Esophagus muscularis mucosa (tissue), 4 donors: ENCODE results near the gene STAT6.

Source experiments
- EP300 ChIP-seq: sonication (generic); formaldehyde crosslinking; IDR thresholded peaks from one replicate; pipeline ENCODE4 v1.6.1; 2017; ENCODE audit warnings: antibody characterized with exemption
- POLR2A ChIP-seq: fragments of 450-650 bp; IDR thresholded peaks from one replicate; pipeline ENCODE4 v1.6.1; 2017; ENCODE audit warnings: antibody characterized with exemption, moderate library complexity, mild to moderate bottlenecking, low read depth
- POLR2AphosphoS5 ChIP-seq, 2 donors: sonication (generic); formaldehyde crosslinking; IDR thresholded peaks; one replicate each; pipeline ENCODE4 v1.6.1; 2017; ENCODE audit warnings: antibody characterized with exemption in 2 of 2
- TF ChIP-seq, protein P1 (sequence below), 3 experiments: fragments of 200-600 bp in 2 of 3; fragments of 450-650 bp in 1 of 3; sonication (generic) in 2 of 3; IDR thresholded peaks; one replicate each; pipeline ENCODE4 v1.5.1; 2017 to 2019; ENCODE audit warnings: antibody characterized with exemption in 3 of 3, mild to moderate bottlenecking in 2 of 3, moderate library complexity in 1 of 3

DNA sequence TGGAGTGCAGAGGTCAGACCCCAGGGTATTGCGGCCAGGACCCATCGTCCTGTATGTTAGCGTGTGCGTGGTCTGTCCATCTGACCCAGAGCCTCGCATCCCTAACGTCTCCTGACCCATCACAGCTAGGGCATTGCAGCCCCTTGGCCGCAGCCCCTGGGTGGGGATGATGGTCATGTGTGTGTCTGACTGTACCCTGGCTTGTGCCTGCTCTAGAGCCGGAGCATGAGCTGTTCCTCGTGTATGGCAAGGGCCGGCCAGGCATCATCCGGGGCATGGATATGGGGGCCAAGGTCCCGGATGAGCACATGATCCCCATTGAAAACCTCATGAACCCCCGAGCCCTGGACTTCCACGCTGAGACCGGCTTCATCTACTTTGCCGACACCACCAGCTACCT, 47.0 kb upstream of the STAT6 start:
- TF ChIP-seq, protein P1, sequence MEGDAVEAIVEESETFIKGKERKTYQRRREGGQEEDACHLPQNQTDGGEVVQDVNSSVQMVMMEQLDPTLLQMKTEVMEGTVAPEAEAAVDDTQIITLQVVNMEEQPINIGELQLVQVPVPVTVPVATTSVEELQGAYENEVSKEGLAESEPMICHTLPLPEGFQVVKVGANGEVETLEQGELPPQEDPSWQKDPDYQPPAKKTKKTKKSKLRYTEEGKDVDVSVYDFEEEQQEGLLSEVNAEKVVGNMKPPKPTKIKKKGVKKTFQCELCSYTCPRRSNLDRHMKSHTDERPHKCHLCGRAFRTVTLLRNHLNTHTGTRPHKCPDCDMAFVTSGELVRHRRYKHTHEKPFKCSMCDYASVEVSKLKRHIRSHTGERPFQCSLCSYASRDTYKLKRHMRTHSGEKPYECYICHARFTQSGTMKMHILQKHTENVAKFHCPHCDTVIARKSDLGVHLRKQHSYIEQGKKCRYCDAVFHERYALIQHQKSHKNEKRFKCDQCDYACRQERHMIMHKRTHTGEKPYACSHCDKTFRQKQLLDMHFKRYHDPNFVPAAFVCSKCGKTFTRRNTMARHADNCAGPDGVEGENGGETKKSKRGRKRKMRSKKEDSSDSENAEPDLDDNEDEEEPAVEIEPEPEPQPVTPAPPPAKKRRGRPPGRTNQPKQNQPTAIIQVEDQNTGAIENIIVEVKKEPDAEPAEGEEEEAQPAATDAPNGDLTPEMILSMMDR (IDR thresholded peaks at IDR 0.05): no peak
- TF ChIP-seq EP300 (no peak), POLR2AphosphoS5 (IDR thresholded peaks at IDR 0.05) (no peak), POLR2A (no peak)
